ENCODE measurements around the gene SLC10A3.

DNA sequence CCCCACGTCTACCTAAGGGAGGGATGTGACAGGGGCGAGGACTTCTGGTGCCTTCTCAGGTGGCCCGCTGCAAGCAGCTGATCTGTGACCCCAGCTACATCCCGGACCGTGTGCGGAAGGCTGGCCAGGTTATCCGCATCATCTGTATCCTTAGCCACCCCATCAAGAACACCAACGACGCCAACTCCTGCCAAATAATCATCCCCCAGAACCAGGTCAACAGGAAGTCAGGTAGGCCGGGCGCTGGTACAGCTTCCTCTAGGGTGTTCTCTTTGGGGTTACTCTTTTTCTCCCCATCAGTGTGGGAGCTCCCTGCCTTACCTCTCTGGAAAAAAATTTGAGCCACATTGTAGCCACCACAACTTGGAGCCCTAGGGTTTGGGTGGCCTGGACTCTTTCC is 48.9 kb downstream of the SLC10A3 start:
- TF ChIP-seq, protein P1, sequence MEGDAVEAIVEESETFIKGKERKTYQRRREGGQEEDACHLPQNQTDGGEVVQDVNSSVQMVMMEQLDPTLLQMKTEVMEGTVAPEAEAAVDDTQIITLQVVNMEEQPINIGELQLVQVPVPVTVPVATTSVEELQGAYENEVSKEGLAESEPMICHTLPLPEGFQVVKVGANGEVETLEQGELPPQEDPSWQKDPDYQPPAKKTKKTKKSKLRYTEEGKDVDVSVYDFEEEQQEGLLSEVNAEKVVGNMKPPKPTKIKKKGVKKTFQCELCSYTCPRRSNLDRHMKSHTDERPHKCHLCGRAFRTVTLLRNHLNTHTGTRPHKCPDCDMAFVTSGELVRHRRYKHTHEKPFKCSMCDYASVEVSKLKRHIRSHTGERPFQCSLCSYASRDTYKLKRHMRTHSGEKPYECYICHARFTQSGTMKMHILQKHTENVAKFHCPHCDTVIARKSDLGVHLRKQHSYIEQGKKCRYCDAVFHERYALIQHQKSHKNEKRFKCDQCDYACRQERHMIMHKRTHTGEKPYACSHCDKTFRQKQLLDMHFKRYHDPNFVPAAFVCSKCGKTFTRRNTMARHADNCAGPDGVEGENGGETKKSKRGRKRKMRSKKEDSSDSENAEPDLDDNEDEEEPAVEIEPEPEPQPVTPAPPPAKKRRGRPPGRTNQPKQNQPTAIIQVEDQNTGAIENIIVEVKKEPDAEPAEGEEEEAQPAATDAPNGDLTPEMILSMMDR (conservative IDR thresholded peaks at IDR 0.05; ENCODE audit: low read depth, low read length): no peak
- TF ChIP-seq EZH2 (IDR thresholded peaks at IDR 0.05; ENCODE audit: low read length, unreplicated experiment) (no peak), EZH2phosphoT487 (IDR thresholded peaks at IDR 0.05; ENCODE audit: borderline replicate concordance, low read length) (no peak)

Data from PC-3 (cell line).